Stimulated activated CD4-positive, alpha-beta T cell treated with anti-CD3 and anti-CD28 coated beads, Interleukin-15, amount 100 ng/mL, for 24 hours (primary cell): ENCODE results near the gene PDE4A.

Experiments used
- DNase-seq: peaks from one replicate; pipeline ENCODE4 v3.0.0-alpha.2; 2020

PDE4A gene

GRCh38 chr19:10468133-10468532 is 47.8 kb downstream of the PDE4A start:
- DNase-seq = no peak

DNA sequence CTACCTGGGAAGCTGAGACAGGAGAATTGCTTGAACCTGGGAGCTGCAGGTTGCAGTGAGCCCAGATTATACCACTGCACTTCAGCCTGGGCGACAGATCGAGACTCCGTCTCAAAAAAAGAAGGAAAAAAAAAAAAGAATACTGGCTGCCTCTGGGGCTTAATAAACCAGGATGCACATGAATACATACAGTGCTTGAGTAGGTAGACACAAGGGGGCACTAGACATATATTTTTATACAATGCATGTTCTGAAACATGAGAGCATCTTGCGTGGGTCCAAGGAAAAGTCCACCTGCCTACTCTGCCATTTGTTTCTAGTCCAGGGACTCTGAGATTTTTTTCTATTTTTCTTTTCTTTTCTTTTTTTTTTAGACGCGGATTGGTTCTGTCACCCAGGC is 51.6 kb downstream of the PDE4A start:
- no peak for DNase-seq

DNA sequence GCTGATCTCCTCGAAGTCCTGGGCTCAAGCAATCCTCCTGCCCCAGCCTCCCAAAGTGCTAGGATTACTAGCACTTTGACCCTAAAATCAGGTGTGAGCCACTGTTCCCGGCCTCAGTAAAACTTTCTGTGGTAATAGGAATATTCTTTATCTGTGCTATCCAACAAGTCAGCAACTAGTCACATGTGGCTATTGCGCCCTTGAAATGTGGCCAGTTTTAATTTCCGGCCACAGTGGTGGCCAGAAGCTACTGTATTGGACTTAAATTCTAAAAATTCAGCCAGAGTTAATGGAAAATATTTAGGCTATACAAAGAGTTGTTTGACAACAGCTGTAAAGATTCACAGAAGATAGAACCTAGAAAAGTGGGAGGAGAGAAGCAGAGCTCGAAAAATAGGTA is 52.9 kb downstream of the PDE4A start:
- no peak for DNase-seq

DNA sequence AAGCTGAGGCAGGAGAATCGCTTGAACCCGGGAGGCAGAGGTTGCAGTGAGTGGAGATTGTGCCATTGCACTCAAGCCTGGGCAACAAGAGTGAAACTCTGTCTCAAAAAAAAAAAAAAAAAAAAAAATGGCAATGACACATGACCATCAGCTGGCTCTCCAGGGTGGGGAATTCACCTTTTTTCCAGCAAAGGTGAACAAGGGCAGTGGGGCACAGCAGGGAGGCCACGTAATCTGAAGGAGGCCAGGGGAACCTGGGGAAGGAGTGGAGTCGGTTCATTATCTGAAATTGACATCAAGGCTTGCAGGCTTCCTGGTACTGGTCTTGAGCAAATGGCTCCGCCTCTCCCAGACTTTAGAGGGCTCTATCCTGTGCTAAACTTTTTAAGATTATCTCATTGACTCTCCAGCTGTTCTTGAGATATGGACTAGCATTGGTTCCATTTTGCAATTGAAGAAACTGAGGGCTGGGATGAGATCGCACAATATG is 54.7 kb downstream of the PDE4A start:
- DNase-seq = no peak

DNA sequence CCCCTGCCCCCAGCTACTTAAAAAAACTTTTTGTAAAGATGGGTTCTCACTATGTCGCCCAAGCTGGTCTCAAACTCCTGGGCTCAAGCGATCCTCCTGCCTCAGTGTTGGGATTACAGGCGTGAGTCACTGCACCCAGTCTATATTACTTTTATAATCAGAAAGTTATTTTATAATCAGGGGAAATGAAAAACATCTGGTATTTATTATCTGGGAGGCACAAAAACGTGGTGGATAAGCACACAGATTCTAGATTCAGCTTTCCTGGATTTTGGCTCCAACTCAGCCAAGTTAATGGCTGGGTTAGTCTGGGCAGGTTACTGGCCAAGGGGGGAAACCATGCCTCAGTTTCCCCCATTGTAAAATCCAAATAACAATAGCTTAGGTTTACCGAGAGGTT is 58.1 kb downstream of the PDE4A start:
- no peak for DNase-seq

DNA sequence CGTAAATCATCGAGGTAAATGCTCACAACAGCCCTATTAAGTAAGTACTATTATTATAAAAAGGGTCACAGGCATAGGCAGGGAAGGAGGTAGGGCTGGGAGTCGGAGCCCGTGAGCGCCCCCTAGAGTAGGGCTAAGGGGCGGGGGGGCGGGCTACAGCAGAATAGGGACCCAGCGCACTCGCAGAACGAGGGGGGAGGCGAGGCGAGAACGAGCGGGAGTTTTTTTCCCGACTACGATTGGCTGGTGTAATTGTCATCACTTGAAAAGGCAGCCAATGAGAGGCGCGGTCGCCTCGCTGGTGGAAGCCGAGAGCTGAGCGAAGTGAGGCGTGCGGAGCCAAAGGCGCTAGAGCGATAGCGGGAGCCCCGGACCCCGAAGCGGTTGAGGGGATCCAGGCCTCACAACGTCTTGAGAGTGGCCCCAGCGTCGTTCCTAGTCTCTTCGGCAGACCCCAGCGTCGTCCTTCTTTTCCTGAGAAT is 58.6 kb downstream of the PDE4A start:
- peak; percentile 89 for DNase-seq

GRCh38 chr19:10486551-10486950 is 66.2 kb downstream of the PDE4A start:
- DNase-seq = no peak

DNA sequence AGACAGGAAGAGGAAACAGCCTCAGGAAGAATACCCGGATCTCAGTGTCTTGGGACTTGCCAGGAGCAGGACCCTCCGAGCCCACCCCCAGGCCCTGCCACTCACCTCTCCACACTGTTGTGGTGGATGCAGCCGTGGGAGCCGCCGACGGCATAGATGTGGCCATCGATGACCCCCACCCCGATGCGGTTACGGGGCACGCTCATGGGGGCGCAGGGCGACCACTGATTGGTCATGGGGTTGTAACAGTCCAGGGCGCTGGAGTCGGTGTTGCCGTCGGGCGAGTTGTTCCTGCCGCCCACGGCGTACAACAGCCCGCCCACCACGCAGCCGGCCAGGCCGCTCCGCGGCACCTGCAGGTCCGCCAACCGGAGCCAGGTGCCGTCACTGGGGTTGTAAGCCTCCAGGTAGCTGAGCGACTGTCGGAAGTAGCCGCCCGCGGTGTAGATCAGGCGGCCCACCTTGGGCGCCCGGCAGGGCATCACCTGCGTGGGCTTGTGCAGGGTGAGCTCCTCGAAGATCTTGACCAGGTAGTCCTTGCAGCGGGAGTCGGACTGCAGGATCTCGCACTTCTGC is 71.2 kb downstream of the PDE4A start:
- no peak for DNase-seq

- DNase-seq = no peak
Observed at GRCh38 chr19:10497371-10497770, 77.0 kb downstream of the PDE4A start.

DNA sequence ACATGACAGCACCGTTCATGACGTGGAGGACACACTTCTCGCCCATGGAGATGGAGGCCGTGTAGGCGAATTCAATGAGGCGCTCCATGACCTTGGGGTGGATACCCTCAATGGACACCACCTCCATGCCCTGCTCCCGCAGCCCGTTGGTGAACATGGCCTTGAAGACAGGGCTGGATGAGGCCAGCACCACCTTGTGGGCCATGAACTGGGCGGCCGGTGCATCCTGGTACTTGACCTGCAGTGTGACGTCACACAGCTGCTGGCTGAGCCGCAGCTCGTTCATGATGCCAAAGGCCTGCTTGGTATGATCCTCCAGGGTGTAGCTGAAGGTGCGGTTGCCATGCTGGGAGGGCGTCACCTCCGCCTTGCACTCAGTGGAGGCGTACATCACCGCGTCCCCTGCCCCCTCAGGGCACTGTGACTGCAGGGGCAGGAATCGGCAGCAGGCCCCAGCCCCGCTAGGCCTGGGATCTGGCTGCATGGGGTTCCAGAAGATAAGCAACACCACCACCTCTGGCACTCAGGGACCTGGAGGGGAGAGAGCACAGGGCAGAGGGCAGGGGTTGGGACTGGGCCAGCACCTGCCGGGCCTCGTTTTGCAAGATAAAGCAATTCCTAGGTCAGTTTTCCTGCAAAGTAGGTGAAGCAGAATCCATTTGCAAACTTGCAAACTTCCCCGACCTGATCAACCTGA is 79.4 kb downstream of the PDE4A start:
- DNase-seq = no peak

GRCh38 chr19:10500247-10500592 is 79.9 kb downstream of the PDE4A start:
- DNase-seq = no peak

GRCh38 chr19:10501971-10502523 is 81.7 kb downstream of the PDE4A start:
- DNase-seq = peak; percentile 65

GRCh38 chr19:10502524-10503001 is 82.2 kb downstream of the PDE4A start:
- DNase-seq = peak; percentile 94

GRCh38 chr19:10503002-10503789 is 82.9 kb downstream of the PDE4A start, which contains the start of gene KEAP1:
KEAP1 (minus strand) TSS chr19:10503356; CDS start chr19:10500033, 3,323 bp downstream.
- peak; percentile 58 for DNase-seq

DNA sequence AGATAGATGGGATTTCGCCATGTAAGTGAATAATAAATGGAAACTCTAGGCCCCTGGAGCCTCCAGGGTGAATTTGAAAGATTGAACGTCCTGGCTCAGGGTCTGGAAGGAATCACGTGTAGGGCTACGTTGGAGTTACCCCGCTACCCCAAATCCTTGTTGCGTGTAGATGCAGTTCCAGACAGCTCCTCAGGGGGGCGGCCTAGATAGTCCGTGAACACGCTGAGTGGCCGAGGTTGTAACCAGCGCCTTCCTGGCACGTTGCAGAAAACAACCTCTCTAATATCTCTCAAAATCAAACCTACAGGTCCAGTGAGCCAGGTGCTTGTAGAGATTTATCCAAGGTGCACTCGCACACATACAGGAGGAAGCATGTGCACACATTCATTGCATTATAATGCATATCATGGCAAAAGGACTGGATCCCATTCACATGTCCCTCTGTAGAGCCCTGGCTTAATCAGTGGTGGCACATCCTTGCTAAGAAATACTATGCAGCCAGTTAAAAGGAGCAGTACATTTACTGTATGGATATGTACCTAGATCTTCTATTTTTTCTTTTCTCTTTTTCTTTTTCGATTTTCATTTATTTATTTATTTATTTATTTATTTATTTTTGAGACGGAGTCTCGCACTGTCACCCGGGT is 85.4 kb downstream of the PDE4A start:
- DNase-seq = peak; percentile 91

DNA sequence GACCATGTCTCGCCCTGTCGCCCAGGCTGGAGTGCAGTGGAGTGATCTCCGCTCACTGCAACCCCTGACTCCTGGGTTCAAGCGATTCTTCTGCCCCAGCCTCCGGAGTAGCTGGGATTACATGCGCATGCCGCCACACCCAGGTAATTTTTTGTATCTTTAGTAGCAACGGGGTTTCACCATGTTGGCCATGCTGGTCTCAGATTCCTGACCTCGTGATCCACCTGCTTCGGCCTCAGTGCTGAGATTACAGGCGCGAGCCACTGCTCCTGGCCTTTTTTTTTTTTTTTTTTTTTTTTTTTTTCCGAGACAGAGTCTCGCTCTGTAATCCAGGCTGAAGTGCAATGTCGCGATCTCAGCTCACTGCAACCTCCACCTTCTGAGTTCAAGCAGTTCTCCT is 87.7 kb downstream of the PDE4A start:
- DNase-seq = no peak

- DNase-seq = peak; percentile 52
Observed at GRCh38 chr19:10508707-10509106, 88.4 kb downstream of the PDE4A start.

- peak; percentile 69 for DNase-seq
Observed at GRCh38 chr19:10510301-10510802, 90.0 kb downstream of the PDE4A start.

GRCh38 chr19:10513223-10513622 is 92.9 kb downstream of the PDE4A start:
- no peak for DNase-seq

DNA sequence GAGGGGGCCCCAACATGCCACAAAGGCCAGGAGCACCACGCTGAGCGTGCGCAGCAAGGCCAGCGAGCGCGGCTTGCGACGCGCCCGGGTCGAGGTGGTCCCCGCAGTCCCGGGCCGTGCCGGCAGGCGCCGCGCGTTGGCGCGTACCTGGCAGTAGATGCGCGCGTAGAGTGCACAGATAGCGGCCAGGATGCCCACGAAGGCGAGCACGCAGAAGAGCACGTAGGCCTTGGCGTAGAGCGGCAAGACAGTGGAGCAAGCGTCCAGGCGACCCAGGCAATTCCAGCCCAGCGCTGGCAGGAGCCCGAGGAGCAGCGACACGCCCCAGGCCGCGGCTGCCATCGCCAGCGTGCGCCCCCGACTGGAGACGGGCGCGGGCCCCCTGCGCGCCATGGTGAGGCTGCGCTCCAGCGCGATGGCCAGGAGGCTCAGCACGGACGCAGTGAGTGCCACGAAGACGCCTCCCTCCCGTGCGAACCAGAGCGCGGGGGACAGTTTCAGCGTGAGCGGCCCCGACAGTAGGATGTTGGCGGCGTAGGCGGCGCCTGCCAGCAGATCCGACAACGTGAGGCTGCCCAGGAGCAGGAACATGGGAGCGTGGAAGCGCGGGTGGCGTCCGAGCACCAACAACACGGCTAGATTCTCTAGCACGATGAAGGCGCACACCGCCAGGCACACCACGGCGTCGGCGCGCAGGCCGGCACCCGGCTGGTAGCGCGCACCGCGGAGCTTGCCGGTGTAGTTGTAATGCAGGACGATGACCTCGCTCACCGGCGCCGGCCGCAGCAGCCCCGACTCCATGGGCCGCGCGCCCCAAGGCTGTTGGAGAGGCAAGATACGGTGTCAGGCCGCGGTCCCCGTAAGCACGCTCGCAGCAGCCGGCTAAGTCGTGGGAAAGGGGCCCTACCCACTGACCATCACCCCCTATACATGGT is 94.1 kb downstream of the PDE4A start:
- DNase-seq = peak; percentile 56

- DNase-seq = no peak
Observed at GRCh38 chr19:10516064-10516385, 95.7 kb downstream of the PDE4A start.
